ENCODE measurements around the gene KIAA1614. TPM values are rescaled to one million over a fixed set of nuclear protein-coding genes. Genes with fewer than 3 reads are reported as not detected.
A peak's percentile ranks its signal among the peaks of the same experiment; 100 is the strongest.

Gene KIAA1614
- total and polyA plus RNA-seq, 4 donors, result 2.0 to 9.8 (median 5.0) TPM

GRCh38 chr1:180892675-180893074 is 20.0 kb upstream of the KIAA1614 start:
- Histone ChIP-seq H3K27ac (ENCODE audit: low read depth, low read length) (no peak overlapping the region), H3K27me3 (ENCODE audit: control insufficient read depth, insufficient read depth, low read length) (no peaks in the 10 kb centered on the region), H3K9me3 (ENCODE audit: control insufficient read depth, insufficient read depth, low read length) (no peaks in the 10 kb centered on the region), H3K36me3 (ENCODE audit: control insufficient read depth, insufficient read depth, low read length) (no peaks in the 10 kb centered on the region), H3K4me3 (ENCODE audit: low read depth, low read length) (no peak overlapping the region), H3K4me1 (ENCODE audit: control insufficient read depth, insufficient read depth, low read length) (no peaks in the 10 kb centered on the region)
- DNase-seq (ENCODE audit: low read depth in 4 of 6, low spot score in 6 of 6), result no peak
- no CpG with 5 or more reads among the region's 2 CpGs for WGBS (ENCODE audit: insufficient coverage)

GRCh38 chr1:180893614-180894013 is 19.1 kb upstream of the KIAA1614 start:
- H3K4me1 ChIP-seq (ENCODE audit: control insufficient read depth, insufficient read depth, low read length), result peaks cover 2% of the 10 kb centered on the region
- no CpG with 5 or more reads among the region's 3 CpGs for WGBS (ENCODE audit: insufficient coverage)
- no peak for DNase-seq (ENCODE audit: low read depth in 4 of 6, low spot score in 6 of 6)

GRCh38 chr1:180896161-180896560 is 16.5 kb upstream of the KIAA1614 start:
- no peaks in the 10 kb centered on the region for H3K9me3 ChIP-seq (ENCODE audit: control insufficient read depth, insufficient read depth, low read length)
- no peaks in the 10 kb centered on the region for H3K27me3 ChIP-seq (ENCODE audit: control insufficient read depth, insufficient read depth, low read length)
- no peak for DNase-seq (ENCODE audit: low read depth in 4 of 6, low spot score in 6 of 6)
- H3K27ac ChIP-seq (ENCODE audit: low read depth, low read length), result no peak overlapping the region
- 100% methylated on average over 2 of the region's 3 CpGs for whole genome bisulfite sequencing (ENCODE audit: insufficient coverage)
- peaks cover 15% of the 10 kb centered on the region for H3K4me1 ChIP-seq (ENCODE audit: control insufficient read depth, insufficient read depth, low read length)
- no peaks in the 10 kb centered on the region for H3K36me3 ChIP-seq (ENCODE audit: control insufficient read depth, insufficient read depth, low read length)
- H3K4me3 ChIP-seq (ENCODE audit: low read depth, low read length), result no peak overlapping the region

More at GRCh38 chr1:180893614-180894013, 19.1 kb upstream of the KIAA1614 start:
- Histone ChIP-seq H3K9me3 (ENCODE audit: control insufficient read depth, insufficient read depth, low read length) (no peaks in the 10 kb centered on the region), H3K27me3 (ENCODE audit: control insufficient read depth, insufficient read depth, low read length) (no peaks in the 10 kb centered on the region), H3K4me3 (ENCODE audit: low read depth, low read length) (no peak overlapping the region), H3K36me3 (ENCODE audit: control insufficient read depth, insufficient read depth, low read length) (no peaks in the 10 kb centered on the region), H3K27ac (ENCODE audit: low read depth, low read length) (no peak overlapping the region)

- Histone ChIP-seq H3K4me1 (ENCODE audit: control insufficient read depth, insufficient read depth, low read length) (peaks cover 15% of the 10 kb centered on the region), H3K9me3 (ENCODE audit: control insufficient read depth, insufficient read depth, low read length) (no peaks in the 10 kb centered on the region), H3K27ac (ENCODE audit: low read depth, low read length) (no peak overlapping the region), H3K27me3 (ENCODE audit: control insufficient read depth, insufficient read depth, low read length) (no peaks in the 10 kb centered on the region), H3K4me3 (ENCODE audit: low read depth, low read length) (no peak overlapping the region), H3K36me3 (ENCODE audit: control insufficient read depth, insufficient read depth, low read length) (no peaks in the 10 kb centered on the region)
- 54% methylated on average over 5 of the region's 5 CpGs for WGBS (ENCODE audit: insufficient coverage)
- no peak for DNase-seq (ENCODE audit: low read depth in 4 of 6, low spot score in 6 of 6)
Observed at GRCh38 chr1:180898441-180899219, 14.1 kb upstream of the KIAA1614 start.

- H3K36me3 ChIP-seq (ENCODE audit: control insufficient read depth, insufficient read depth, low read length), result no peaks in the 10 kb centered on the region
- DNase-seq (ENCODE audit: low read depth in 4 of 6, low spot score in 6 of 6), result no peak
- no peak overlapping the region for H3K4me3 ChIP-seq (ENCODE audit: low read depth, low read length)
- no peaks in the 10 kb centered on the region for H3K27me3 ChIP-seq (ENCODE audit: control insufficient read depth, insufficient read depth, low read length)
- 94% methylated on average over 7 of the region's 7 CpGs for WGBS (ENCODE audit: insufficient coverage)
- H3K9me3 ChIP-seq (ENCODE audit: control insufficient read depth, insufficient read depth, low read length), result no peaks in the 10 kb centered on the region
- peaks cover 15% of the 10 kb centered on the region for H3K4me1 ChIP-seq (ENCODE audit: control insufficient read depth, insufficient read depth, low read length)
- no peak overlapping the region for H3K27ac ChIP-seq (ENCODE audit: low read depth, low read length)
Observed at GRCh38 chr1:180899262-180899661, 13.4 kb upstream of the KIAA1614 start.

- Histone ChIP-seq H3K4me1 (ENCODE audit: control insufficient read depth, insufficient read depth, low read length) (peaks cover 15% of the 10 kb centered on the region), H3K27me3 (ENCODE audit: control insufficient read depth, insufficient read depth, low read length) (no peaks in the 10 kb centered on the region), H3K27ac (ENCODE audit: low read depth, low read length) (no peak overlapping the region), H3K9me3 (ENCODE audit: control insufficient read depth, insufficient read depth, low read length) (no peaks in the 10 kb centered on the region), H3K4me3 (ENCODE audit: low read depth, low read length) (no peak overlapping the region), H3K36me3 (ENCODE audit: control insufficient read depth, insufficient read depth, low read length) (no peaks in the 10 kb centered on the region)
- WGBS (ENCODE audit: insufficient coverage), result 83% methylated on average over 12 of the region's 13 CpGs
- peak in 1 of 6 donors; percentile 18 for DNase-seq (ENCODE audit: low read depth in 4 of 6, low spot score in 6 of 6)
Observed at GRCh38 chr1:180901076-180901990, 11.4 kb upstream of the KIAA1614 start.

- peak in 1 of 6 donors; percentile 20 for DNase-seq (ENCODE audit: low read depth in 4 of 6, low spot score in 6 of 6)
- Histone ChIP-seq H3K36me3 (ENCODE audit: control insufficient read depth, insufficient read depth, low read length) (no peaks in the 10 kb centered on the region), H3K4me1 (ENCODE audit: control insufficient read depth, insufficient read depth, low read length) (peaks cover 15% of the 10 kb centered on the region), H3K9me3 (ENCODE audit: control insufficient read depth, insufficient read depth, low read length) (no peaks in the 10 kb centered on the region), H3K27me3 (ENCODE audit: control insufficient read depth, insufficient read depth, low read length) (no peaks in the 10 kb centered on the region), H3K4me3 (ENCODE audit: low read depth, low read length) (no peak overlapping the region), H3K27ac (ENCODE audit: low read depth, low read length) (no peak overlapping the region)
- WGBS (ENCODE audit: insufficient coverage), result no CpG with 5 or more reads among the region's 3 CpGs
Observed at GRCh38 chr1:180902541-180902940, 10.2 kb upstream of the KIAA1614 start.

GRCh38 chr1:180905927-180906326 is 6.8 kb upstream of the KIAA1614 start:
- no peaks in the 10 kb centered on the region for H3K27me3 ChIP-seq (ENCODE audit: control insufficient read depth, insufficient read depth, low read length)
- no peaks in the 10 kb centered on the region for H3K9me3 ChIP-seq (ENCODE audit: control insufficient read depth, insufficient read depth, low read length)
- DNase-seq (ENCODE audit: low read depth in 4 of 6, low spot score in 6 of 6), result no peak
- WGBS (ENCODE audit: insufficient coverage), result 94% methylated on average over 6 of the region's 8 CpGs
- no peak overlapping the region for H3K27ac ChIP-seq (ENCODE audit: low read depth, low read length)
- H3K4me3 ChIP-seq (ENCODE audit: low read depth, low read length), result no peak overlapping the region
- H3K36me3 ChIP-seq (ENCODE audit: control insufficient read depth, insufficient read depth, low read length), result no peaks in the 10 kb centered on the region
- no peaks in the 10 kb centered on the region for H3K4me1 ChIP-seq (ENCODE audit: control insufficient read depth, insufficient read depth, low read length)

DNA sequence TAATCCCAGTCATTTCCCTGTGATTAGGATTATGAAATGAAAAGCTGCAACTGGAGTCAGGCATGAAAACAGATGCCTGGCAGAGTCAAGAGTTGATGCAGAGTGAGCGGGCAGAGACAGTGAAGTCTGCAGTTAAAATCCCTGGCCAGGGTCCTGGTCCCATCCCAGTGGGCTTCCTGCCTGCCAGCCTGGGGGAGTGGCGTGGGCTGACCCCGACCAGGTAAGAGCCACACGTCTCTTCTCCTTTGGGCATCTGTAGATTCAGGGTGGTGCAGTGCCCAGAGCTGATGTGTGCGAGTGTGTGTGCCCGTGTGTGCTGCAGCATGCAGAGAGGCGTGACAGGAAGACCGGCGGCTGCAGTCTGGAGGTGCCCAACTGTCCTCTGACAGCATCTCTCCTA is 6.2 kb upstream of the KIAA1614 start:
- no peak overlapping the region for H3K4me3 ChIP-seq (ENCODE audit: low read depth, low read length)
- 87% methylated on average over 9 of the region's 9 CpGs for WGBS (ENCODE audit: insufficient coverage)
- H3K4me1 ChIP-seq (ENCODE audit: control insufficient read depth, insufficient read depth, low read length), result peaks cover under 1% of the 10 kb centered on the region
- no peak for DNase-seq (ENCODE audit: low read depth in 4 of 6, low spot score in 6 of 6)
- H3K27ac ChIP-seq (ENCODE audit: low read depth, low read length), result no peak overlapping the region
- H3K27me3 ChIP-seq (ENCODE audit: control insufficient read depth, insufficient read depth, low read length), result peaks cover under 1% of the 10 kb centered on the region
- no peaks in the 10 kb centered on the region for H3K9me3 ChIP-seq (ENCODE audit: control insufficient read depth, insufficient read depth, low read length)
- no peaks in the 10 kb centered on the region for H3K36me3 ChIP-seq (ENCODE audit: control insufficient read depth, insufficient read depth, low read length)
